HFF-Myc (cell line): ENCODE results near the gene GALNT9.
"Not testable (repeated sequence)": the region's sequence is repeated elsewhere in the genome, so short reads cannot be mapped to it uniquely, and the experiment has no call there.

Experiments used
- DNase-seq: peaks from one replicate; pipeline ENCODE4 v3.0.0-alpha.2; 2011; ENCODE audit warnings: low read depth; ENCODE audit errors: extremely low read depth
- H3K4me3 ChIP-seq: replicated peaks from 2 replicates; pipeline ENCODE4 v1.5.1; 2011; ENCODE audit warnings: low read depth, mild to moderate bottlenecking, control low read depth, low read length
- TF ChIP-seq, protein P1 (sequence below): IDR thresholded peaks from 2 replicates; pipeline ENCODE4 v1.5.1; 2012; ENCODE audit warnings: mild to moderate bottlenecking, low read depth, low read length, control low read depth; ENCODE audit errors: missing control alignments

Gene GALNT9

DNA sequence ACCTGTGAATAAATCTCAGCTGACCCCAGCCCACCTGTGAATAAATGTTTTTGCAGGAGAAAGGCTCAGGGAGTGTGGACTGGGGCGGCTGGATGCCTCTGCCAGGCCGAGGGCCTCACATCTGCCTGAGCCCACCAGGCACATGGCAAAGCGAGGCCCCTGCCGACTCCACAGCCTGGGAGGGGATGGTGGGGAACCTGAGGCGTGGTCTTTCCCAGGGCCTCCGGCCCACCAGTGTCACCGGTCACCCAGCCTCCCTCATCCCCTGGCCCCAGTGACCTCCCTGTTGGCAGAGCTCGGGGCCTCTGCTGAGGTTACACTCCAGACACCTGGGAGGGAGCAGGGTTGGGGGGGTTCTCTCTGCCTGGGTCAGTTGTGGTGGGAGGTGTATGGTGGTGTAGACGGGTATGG is 177.0 kb downstream of the GALNT9 start:
- no peak for DNase-seq
- no peak overlapping the region for H3K4me3 ChIP-seq
- TF ChIP-seq, protein P1, sequence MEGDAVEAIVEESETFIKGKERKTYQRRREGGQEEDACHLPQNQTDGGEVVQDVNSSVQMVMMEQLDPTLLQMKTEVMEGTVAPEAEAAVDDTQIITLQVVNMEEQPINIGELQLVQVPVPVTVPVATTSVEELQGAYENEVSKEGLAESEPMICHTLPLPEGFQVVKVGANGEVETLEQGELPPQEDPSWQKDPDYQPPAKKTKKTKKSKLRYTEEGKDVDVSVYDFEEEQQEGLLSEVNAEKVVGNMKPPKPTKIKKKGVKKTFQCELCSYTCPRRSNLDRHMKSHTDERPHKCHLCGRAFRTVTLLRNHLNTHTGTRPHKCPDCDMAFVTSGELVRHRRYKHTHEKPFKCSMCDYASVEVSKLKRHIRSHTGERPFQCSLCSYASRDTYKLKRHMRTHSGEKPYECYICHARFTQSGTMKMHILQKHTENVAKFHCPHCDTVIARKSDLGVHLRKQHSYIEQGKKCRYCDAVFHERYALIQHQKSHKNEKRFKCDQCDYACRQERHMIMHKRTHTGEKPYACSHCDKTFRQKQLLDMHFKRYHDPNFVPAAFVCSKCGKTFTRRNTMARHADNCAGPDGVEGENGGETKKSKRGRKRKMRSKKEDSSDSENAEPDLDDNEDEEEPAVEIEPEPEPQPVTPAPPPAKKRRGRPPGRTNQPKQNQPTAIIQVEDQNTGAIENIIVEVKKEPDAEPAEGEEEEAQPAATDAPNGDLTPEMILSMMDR: no peak

DNA sequence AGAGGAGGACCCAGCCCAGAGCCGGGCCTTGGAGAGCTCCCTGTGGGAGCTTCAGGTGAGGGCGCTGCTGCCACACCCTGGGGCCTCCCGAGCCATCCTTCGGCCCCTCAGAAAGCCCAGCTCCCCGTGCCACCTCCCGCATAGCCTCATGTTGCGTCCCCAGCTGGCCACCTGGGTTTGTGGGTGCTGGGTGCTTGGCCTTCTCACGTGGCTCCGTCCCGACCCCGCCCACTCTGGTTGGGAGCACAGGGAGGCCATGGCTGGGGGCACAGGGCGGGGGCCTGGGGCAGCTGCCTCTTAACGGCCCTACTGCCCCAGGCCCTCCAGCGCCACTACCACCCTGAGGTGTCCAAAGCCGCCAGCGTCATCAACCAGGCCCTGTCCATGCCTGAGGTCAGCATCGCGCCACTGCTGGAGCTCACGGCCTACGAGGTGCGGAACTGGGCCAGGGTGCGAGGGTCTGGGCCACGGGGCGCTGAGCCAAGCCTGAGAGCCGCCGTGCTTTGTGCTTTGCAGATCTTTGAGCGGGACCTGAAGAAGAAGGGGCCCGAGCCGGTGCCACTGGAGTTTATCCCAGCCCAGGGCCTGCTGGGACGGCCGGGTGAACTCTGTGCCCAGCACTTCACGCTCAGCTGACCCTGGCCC is 177.5 kb downstream of the GALNT9 start:
- H3K4me3 ChIP-seq: no peak overlapping the region
- TF ChIP-seq, protein P1: no peak
- DNase-seq: no peak

DNA sequence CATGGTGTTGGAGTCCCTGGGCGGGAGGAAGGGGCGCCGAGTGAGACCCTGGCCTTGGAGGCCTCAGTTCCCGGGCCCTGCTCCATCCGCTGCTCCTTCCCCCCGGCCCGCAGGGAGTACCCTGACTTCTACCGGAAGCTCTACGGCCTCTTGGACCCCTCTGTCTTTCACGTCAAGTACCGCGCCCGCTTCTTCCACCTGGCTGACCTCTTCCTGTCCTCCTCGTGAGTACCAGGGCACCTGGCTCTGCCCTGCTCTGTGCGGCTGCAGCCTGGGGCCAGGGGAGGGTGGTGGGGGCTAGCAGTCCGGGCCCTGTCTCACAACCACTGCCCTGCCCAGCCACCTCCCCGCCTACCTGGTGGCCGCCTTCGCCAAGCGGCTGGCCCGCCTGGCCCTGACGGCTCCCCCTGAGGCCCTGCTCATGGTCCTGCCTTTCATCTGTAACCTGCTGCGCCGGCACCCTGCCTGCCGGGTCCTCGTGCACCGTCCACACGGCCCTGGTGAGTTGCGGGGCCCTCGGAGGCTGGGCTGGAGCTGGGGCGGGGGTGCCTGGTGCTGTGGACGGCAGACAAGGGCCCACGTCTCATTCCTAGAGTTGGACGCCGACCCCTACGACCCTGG is 178.1 kb downstream of the GALNT9 start:
- TF ChIP-seq, protein P1: no peak
- no peak overlapping the region for H3K4me3 ChIP-seq
- no peak for DNase-seq

GRCh38 chr12:132150780-132151144 is 178.6 kb downstream of the GALNT9 start:
- no peak for DNase-seq
- TF ChIP-seq, protein P1: no peak
- no peak overlapping the region for H3K4me3 ChIP-seq

DNA sequence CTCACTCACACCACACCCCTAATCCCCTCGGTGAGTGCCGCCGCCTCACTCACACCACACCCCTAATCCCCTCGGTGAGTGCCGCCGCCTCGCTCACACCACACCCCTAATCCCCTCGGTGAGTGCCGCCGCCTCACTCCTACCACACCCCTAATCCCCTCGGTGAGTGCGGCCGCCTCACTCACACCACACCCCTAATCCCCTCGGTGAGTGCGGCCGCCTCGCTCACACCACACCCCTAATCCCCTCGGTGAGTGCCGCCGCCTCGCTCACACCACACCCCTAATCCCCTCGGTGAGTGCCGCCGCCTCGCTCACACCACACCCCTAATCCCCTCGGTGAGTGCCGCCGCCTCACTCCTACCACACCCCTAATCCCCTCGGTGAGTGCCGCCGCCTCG is 179.9 kb downstream of the GALNT9 start:
- not testable (repeated sequence) for DNase-seq, H3K4me3 ChIP-seq

DNA sequence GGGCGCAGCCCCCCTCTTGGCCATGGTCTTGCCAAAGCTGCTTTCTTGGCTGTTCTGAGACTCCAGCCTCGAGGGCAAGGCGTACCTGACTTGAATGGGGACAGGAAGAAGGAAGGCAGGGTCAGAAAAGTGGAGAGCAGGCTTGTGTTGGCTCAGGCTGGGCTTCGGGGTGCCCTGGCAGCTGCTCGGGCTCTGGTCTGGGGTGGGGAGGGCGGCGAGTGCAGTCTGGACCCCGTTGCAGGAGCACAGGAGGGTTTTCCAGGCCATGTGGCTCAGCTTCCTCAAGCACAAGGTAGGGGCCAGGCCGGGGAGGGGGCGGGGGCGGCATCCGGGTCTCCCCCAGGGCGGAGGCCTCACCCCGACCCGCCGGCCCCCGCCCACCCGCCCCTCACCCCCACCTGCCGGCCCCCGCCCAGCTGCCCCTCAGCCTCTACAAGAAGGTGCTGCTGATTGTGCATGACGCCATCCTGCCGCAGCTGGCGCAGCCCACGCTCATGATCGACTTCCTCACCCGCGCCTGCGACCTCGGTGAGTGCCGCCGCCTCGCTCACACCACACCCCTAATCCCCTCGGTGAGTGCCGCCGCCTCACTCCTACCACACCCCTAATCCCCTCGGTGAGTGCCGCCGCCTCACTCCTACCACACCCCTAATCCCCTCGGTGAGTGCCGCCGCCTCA is 180.9 kb downstream of the GALNT9 start:
- no peak for DNase-seq
- TF ChIP-seq, protein P1: no peak
- H3K4me3 ChIP-seq: no peak overlapping the region
